ENCODE results near the gene NCR3LG1.

The NCR3LG1 gene

DNA sequence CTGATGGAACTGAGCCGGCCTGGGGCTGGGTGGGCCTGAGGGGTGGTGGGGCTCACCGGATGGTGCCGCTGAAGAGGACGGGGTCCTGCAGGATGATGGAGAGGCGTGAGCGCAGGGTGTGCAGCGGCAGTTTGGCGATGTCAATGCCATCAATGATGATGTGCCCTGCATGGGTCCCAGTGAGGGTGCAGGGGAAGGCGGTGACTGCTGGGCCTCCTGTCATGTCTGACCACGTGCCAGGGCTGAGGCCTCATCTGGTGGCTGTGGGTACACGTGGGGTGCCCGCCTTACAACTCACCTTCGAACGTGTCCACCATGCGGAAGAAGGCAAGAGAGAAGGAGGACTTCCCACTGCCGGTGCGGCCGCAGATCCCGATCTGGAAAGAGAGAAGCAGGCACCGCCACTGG lies 44.0 kb downstream of the NCR3LG1 start:
- FAIRE-seq = no peak

GRCh38 chr11:17395978-17396377 lies 44.4 kb downstream of the NCR3LG1 start:
- FAIRE-seq = no peak

GRCh38 chr11:17396598-17397310 lies 45.2 kb downstream of the NCR3LG1 start:
- FAIRE-seq = no peak

- FAIRE-seq = no peak
Observed at GRCh38 chr11:17397311-17398002, 45.9 kb downstream of the NCR3LG1 start.

- no peak for FAIRE-seq
Observed at GRCh38 chr11:17399236-17399635, 47.6 kb downstream of the NCR3LG1 start.

DNA sequence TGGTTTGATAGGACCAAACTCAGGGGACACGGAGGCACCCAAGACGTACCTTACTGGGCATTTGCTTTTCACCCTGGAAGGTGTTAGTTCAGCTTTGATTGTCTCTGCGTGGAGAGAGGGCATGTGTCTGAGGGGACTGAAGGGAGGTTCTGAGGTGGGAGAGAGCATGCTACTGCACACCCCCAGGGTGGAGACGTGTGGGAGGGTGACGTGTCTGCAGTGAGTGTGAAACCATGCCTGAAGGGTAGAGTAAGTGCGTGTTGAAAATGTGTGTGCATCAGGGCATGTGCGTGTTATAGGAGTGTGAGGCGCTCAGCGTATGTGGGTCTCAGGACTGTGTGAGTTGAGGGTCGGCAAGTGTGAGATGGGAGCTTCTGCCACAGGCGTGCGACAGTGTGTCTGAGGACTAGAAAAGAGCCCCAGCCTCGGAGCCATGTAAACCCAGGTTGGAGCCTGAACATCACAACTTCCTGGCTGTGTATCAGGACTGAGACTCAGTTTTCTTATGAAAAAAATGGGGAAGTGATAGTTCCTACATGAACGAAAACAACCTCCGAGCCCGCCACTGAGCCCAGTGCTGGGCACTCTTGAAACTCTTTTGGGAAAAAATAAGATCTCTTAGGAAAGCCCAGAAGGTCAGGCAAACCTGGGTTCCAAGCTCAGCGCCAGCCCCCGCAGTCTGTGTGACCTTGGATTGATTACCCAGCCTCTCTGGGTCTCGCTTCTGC lies 48.6 kb downstream of the NCR3LG1 start:
- no peak for FAIRE-seq

DNA sequence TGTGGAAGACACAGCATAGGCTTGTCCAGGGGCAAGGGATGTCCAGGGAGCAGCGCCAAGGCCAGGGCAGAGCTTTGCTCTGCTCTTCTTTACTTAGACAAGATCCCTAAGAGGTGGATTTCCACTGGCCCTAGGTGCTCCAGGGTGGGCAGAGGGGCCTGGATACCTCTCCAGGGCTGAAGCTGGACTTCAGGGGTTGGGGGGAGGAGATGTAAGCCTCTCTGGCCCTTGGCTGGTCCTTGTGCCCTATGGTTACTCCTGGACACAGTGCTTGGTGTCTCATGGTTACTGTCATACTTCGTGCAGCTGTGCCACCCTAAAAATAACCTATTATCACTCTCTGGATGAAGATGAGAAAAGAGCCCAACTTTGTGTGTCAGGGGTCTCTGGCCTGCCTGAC lies 49.7 kb downstream of the NCR3LG1 start:
- no peak for FAIRE-seq

- FAIRE-seq = no peak
Observed at GRCh38 chr11:17401841-17402240, 50.2 kb downstream of the NCR3LG1 start.

- FAIRE-seq = no peak
Observed at GRCh38 chr11:17402486-17402885, 50.9 kb downstream of the NCR3LG1 start.

GRCh38 chr11:17403980-17404759 lies 52.6 kb downstream of the NCR3LG1 start:
- no peak for FAIRE-seq

GRCh38 chr11:17405232-17406005 lies 53.8 kb downstream of the NCR3LG1 start:
- no peak for FAIRE-seq

DNA sequence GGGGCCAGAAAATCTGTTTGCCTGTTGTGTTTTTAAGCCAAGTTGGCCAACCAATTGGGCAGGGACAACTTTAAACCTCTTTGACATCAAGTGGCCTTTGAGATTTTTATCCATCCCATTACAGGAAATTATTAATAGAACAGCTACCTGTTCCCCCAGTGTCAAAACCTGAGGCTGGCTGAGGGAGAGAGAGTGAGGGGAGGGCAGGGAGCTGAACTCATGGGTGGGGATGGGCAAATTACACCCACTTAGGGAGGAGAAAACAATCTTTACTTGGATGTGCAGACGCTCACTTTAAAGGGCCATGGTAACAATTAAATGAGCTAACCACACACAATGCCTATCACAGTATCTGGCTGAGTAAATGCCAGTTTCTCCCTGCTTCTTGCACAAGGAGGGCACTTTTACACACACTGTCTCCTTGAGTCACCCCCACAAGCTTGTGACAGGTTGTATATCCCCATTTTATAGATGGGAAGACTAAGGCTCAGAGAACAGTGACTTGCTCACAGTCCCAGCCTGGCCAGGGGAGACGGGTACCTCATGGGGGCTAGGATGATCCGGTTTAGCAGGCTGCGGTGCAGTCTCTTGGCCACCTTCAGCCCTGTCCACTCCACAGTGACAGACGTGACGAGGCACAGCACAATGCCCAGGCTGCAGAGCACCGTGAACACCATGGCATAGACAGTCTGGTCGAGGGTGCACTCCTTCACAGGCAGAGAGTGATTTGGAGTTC lies 54.6 kb downstream of the NCR3LG1 start:
- no peak for FAIRE-seq

DNA sequence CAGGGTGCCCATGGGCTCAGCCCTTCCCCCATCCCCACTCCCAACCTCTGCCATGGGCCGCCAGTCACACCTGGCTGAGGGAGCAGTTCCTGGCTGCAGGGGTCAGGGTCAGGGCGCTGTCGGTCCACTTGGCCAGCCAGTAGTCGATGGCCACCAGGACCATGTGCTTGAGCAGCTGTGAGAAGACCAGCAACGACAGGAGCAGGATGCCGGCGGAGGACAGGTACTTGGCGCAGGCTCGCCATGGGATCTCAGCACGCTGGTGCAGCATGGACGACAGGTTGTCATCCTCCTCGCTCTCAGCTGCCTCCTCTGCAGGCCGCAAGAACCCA lies 55.2 kb downstream of the NCR3LG1 start:
- no peak for FAIRE-seq

DNA sequence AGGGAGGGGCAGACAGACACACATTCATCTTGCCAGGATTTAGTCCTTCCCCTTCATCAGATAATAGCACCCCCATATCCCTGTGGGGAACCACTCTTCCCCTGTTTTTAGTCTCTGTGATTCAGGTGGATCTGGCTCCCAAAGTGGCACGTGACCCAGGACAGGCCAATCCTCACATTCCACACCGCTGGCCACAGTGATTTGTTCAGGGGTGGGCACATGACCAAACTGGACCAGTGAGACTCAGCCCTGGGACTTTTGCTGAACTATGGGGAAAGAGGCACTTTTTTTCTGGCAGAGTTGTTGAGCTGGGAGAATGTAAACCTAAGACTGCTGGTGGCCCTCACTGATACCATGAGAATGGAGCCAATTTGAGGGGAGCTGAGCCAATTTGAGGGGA lies 56.0 kb downstream of the NCR3LG1 start:
- FAIRE-seq = no peak

- FAIRE-seq = no peak
Observed at GRCh38 chr11:17408026-17408425, 56.4 kb downstream of the NCR3LG1 start.

DNA sequence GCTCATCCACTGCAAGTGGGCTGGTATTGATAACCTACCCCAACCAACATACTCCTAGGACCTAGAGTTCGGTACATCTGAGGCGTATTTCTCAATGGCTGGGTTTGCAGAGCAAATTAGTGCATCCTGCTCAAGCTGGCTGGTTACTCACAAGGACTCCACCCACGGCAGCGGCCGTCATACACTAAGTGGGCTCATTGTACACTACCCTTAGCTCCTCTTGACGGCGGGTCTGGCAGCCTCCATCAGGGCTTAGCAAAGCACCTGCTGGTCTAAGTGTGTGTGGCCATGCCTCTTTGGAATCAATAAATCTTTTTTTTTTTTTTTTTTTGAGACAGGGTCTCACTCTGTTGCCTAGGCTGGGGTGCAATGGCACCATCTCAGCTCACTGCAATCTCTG lies 57.0 kb downstream of the NCR3LG1 start:
- no peak for FAIRE-seq

GRCh38 chr11:17410606-17411379 lies 59.2 kb downstream of the NCR3LG1 start:
- FAIRE-seq = no peak

DNA sequence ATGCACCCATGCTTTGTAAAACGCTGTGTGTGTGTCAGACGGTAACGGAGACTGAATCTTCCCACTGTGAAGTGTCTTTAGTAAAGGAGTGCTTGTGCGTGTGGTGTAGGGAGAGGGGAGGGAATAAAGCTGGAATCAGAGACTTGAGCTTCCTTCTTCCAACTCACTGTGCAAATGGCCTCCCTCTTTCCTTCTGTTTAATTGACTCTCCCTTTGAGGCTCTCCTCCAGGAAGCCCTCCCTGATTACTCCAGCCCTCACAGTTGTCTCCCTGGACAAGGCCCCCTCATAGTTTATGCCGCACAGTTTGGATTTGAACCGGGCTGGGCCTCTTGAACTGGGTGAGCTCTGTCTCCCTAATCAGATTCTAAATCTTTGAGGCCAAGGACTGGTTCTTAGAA lies 59.8 kb downstream of the NCR3LG1 start:
- no peak for FAIRE-seq

- FAIRE-seq = no peak
Observed at GRCh38 chr11:17412488-17413180, 61.0 kb downstream of the NCR3LG1 start.

All from TTC549 (cell line).